Esophagus squamous epithelium (tissue), 5 donors: ENCODE measurements around the gene EXOC6. TPM values are rescaled to one million over a fixed set of nuclear protein-coding genes. Genes with fewer than 3 reads are reported as not detected.

Experiments used
- DNase-seq: peaks from one replicate; lab custom pipeline; 2025; lab: John Stamatoyannopoulos, UW
- H3K27ac ChIP-seq, 4 donors: fragments of 200-600 bp; sonication (generic); one replicate each; pipeline ENCODE4 v1.5.1; 2016 to 2019; ENCODE audit warnings: mild to moderate bottlenecking in 1 of 4
- H3K27me3 ChIP-seq, 4 donors: fragments of 200-600 bp; sonication (generic); 1 replicate in 3 of 4; 2 replicates in 1 of 4; pipeline versions ENCODE4 v1.5.1 to v1.6.0; 2017 to 2021; ENCODE audit warnings: antibody characterized with exemption in 1 of 4
- H3K36me3 ChIP-seq, 3 donors: fragments of 200-600 bp; sonication (generic); one replicate each; pipeline ENCODE4 v1.5.1; 2016 to 2019
- H3K4me1 ChIP-seq, 3 donors: fragments of 200-600 bp; sonication (generic); one replicate each; pipeline ENCODE4 v1.5.1; 2017 to 2019
- H3K4me3 ChIP-seq, 4 donors: fragments of 200-600 bp; sonication (generic); 1 replicate in 3 of 4; 2 replicates in 1 of 4; pipeline ENCODE4 v1.5.1; 2016 to 2019; ENCODE audit warnings: mild to moderate bottlenecking in 2 of 4, moderate library complexity in 1 of 4
- H3K9me3 ChIP-seq, 3 donors: fragments of 200-600 bp; sonication (generic); one replicate each; pipeline ENCODE4 v1.5.1; 2016 to 2019
- POLR2A ChIP-seq, 4 donors: fragments of 450-650 bp; IDR thresholded peaks; one replicate each; pipeline ENCODE4 v1.6.1; 2017; ENCODE audit warnings: antibody characterized with exemption in 4 of 4, mild to moderate bottlenecking in 4 of 4, moderate library complexity in 3 of 4
- WGBS, 2 donors: methylation state at CpG; one replicate each; pipeline ENCODE4 v1.1.5; 2018; 5-methylcytosine and 5-hydroxymethylcytosine counted together
- intact Hi-C: fragments of 100-400 bp; cut with DNase I; formaldehyde crosslinking; loops from one replicate; pipeline ENCODE4 v1.15.0; 2022
- total RNA-seq, 4 donors: library from RNA; depleted of rRNA; stranded (reverse); fragments of >200 nt; gene quantifications; one replicate each; pipeline ENCODE4 v1.1.0, GENCODE V29; 2016
- TF ChIP-seq, protein P1 (sequence below), 6 experiments: fragments of 450-650 bp in 4 of 6; fragments of 200-600 bp in 2 of 6; sonication (generic) in 2 of 6; IDR thresholded peaks; one replicate each; pipeline ENCODE4 v1.5.1; 2016 to 2019; ENCODE audit warnings: antibody characterized with exemption in 6 of 6, mild to moderate bottlenecking in 4 of 6, moderate library complexity in 4 of 6
- donor health status: DM: yes; HTN: yes; CAD: no.

Gene EXOC6
- total RNA-seq, 4 donors from 2014 or later: 1.3 to 9.5 (median 5.6) TPM

- no peaks in the 10 kb centered on the region for H3K36me3 ChIP-seq
- WGBS, 2 donors: 87 to 90% methylated on average over 3 of the region's 3 CpGs
These were observed 243.6 kb downstream of the EXOC6 start for GRCh38 chr10:93091960-93092359.

DNA sequence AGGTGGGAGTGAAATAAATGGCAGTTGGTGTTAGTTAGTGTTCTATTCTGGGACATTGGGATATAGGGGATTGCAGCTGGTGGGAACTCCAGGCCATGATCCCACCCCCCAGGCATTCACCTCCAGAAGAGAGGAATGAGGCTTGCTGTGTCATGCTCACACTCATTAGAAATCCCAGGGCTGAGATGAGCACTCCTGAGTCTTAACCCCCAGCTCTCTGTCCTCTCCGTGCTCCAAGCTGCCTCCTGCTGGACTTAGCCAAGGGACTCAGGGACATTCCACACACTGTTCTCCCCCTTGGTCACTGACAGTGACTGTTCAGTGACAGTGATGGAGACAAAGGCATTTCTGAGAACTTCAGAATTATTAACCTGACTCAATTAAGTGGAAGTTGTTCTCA is 246.9 kb downstream of the EXOC6 start:
- Histone ChIP-seq H3K36me3 (no peaks in the 10 kb centered on the region), H3K4me3 (no peak overlapping the region), H3K27ac (no peak overlapping the region), H3K27me3 (no peaks in the 10 kb centered on the region), H3K9me3 (no peaks in the 10 kb centered on the region), H3K4me1 (no peaks in the 10 kb centered on the region)
- DNase-seq: no peak
- intact Hi-C loops: no loop called here
- TF ChIP-seq, protein P1, sequence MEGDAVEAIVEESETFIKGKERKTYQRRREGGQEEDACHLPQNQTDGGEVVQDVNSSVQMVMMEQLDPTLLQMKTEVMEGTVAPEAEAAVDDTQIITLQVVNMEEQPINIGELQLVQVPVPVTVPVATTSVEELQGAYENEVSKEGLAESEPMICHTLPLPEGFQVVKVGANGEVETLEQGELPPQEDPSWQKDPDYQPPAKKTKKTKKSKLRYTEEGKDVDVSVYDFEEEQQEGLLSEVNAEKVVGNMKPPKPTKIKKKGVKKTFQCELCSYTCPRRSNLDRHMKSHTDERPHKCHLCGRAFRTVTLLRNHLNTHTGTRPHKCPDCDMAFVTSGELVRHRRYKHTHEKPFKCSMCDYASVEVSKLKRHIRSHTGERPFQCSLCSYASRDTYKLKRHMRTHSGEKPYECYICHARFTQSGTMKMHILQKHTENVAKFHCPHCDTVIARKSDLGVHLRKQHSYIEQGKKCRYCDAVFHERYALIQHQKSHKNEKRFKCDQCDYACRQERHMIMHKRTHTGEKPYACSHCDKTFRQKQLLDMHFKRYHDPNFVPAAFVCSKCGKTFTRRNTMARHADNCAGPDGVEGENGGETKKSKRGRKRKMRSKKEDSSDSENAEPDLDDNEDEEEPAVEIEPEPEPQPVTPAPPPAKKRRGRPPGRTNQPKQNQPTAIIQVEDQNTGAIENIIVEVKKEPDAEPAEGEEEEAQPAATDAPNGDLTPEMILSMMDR (IDR thresholded peaks at IDR 0.05): no peak
- TF ChIP-seq POLR2A (IDR thresholded peaks at IDR 0.05): no peak
- 60 to 75% methylated on average over 1 of the region's 1 CpG for WGBS, 2 donors

More at GRCh38 chr10:93091960-93092359, 243.6 kb downstream of the EXOC6 start:
- Histone ChIP-seq H3K4me1 (no peaks in the 10 kb centered on the region), H3K27me3 (peaks cover 0 to 4% (median 0%) of the 10 kb centered on the region in 4 donors), H3K9me3 (no peaks in the 10 kb centered on the region), H3K27ac (no peak overlapping the region), H3K4me3 (no peak overlapping the region)
- intact Hi-C loops: no loop called here
- no peak for TF ChIP-seq POLR2A (IDR thresholded peaks at IDR 0.05)
- TF ChIP-seq, protein P1 (IDR thresholded peaks at IDR 0.05): no peak
- DNase-seq: no peak

- no peak overlapping the region for H3K27ac ChIP-seq
- DNase-seq: no peak
- no peak for TF ChIP-seq POLR2A (IDR thresholded peaks at IDR 0.05)
- TF ChIP-seq, protein P1 (IDR thresholded peaks at IDR 0.05): no peak
- no peaks in the 10 kb centered on the region for H3K36me3 ChIP-seq
- H3K4me3 ChIP-seq: no peak overlapping the region
- no peaks in the 10 kb centered on the region for H3K4me1 ChIP-seq
- WGBS, 2 donors: 69 to 80% methylated on average over 2 to 4 of the region's 5 CpGs
- intact Hi-C loops: no loop called here
- H3K9me3 ChIP-seq: no peaks in the 10 kb centered on the region
- no peaks in the 10 kb centered on the region for H3K27me3 ChIP-seq
These were observed 248.6 kb downstream of the EXOC6 start for GRCh38 chr10:93096901-93097300.

GRCh38 chr10:93097386-93097785 is 249.1 kb downstream of the EXOC6 start:
- no peak for DNase-seq
- 79 to 83% methylated on average over 5 to 9 of the region's 9 CpGs for WGBS, 2 donors
- Histone ChIP-seq H3K4me3 (no peak overlapping the region), H3K36me3 (no peaks in the 10 kb centered on the region), H3K27me3 (no peaks in the 10 kb centered on the region), H3K4me1 (no peaks in the 10 kb centered on the region), H3K27ac (no peak overlapping the region), H3K9me3 (no peaks in the 10 kb centered on the region)
- TF ChIP-seq POLR2A (IDR thresholded peaks at IDR 0.05): no peak
- TF ChIP-seq, protein P1 (IDR thresholded peaks at IDR 0.05): no peak
- intact Hi-C loops: no loop called here

DNA sequence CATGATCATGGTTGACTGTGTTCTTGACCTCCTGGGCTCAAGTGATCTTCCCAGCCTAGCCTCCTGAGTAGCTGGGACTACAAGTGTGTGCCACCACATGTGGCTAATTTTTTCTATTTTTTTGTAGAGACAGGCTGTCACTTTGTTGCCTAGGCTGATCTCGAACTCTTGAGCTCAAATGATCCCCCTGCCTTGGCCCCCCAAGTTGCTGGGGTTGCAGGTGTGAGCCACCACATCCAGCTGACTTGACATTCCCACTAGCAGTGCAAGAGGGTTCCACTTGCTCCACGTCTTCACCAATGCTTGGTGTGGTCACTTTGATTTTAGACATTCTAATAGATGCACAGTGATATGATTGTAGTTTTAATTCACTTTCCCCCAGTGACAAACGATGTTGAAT is 250.5 kb downstream of the EXOC6 start:
- no peaks in the 10 kb centered on the region for H3K9me3 ChIP-seq
- no peak overlapping the region for H3K27ac ChIP-seq
- no peak for DNase-seq
- 72 to 87% methylated on average over 3 of the region's 3 CpGs for WGBS, 2 donors
- intact Hi-C loops: no loop called here
- H3K4me3 ChIP-seq: no peak overlapping the region
- H3K4me1 ChIP-seq: no peaks in the 10 kb centered on the region
- no peaks in the 10 kb centered on the region for H3K36me3 ChIP-seq
- TF ChIP-seq, protein P1 (IDR thresholded peaks at IDR 0.05): no peak
- no peaks in the 10 kb centered on the region for H3K27me3 ChIP-seq
